AG04450 (cell line): Measurements from ENCODE around the gene RABGEF1. TPM values are rescaled to one million over a fixed set of nuclear protein-coding genes. Genes with fewer than 3 reads are reported as not detected.
"Not testable (repeated sequence)": the region's sequence is repeated elsewhere in the genome, so short reads cannot be mapped to it uniquely, and the experiment has no call there.

Source experiments
- CTCF ChIA-PET: fragments of 300-600, 350-600 bp; formaldehyde crosslinking; extraction: SDS; loops from one replicate; lab custom pipeline; 2022; ENCODE audit warnings: antibody characterized with exemption, inconsistent platforms; lab: Charles Lee
- POLR2A ChIA-PET: fragments of 350-600 bp; formaldehyde crosslinking; extraction: SDS; loops from one replicate; lab custom pipeline; 2021; ENCODE audit warnings: antibody characterized with exemption, inconsistent platforms; lab: Yijun Ruan, JAX
- DNase-seq: peaks from one replicate; pipeline ENCODE4 v3.0.0-alpha.2; 2011; ENCODE audit warnings: low read depth, low spot score
- H3K27ac ChIP-seq: one replicate; pipeline ENCODE4 v1.5.1; 2012; ENCODE audit warnings: low read depth, low read length, control low read depth
- H3K27me3 ChIP-seq: one replicate; pipeline ENCODE4 v1.6.0; 2012; ENCODE audit warnings: low read length; ENCODE audit not compliant: control insufficient read depth, insufficient read depth
- H3K4me3 ChIP-seq: 2 replicates; pipeline ENCODE4 v1.5.1; 2011; ENCODE audit warnings: mild to moderate bottlenecking, low read depth, low read length, control low read depth
- H3K9me3 ChIP-seq: 2 replicates; pipeline ENCODE4 v1.5.1; 2012; ENCODE audit warnings: low read length; ENCODE audit not compliant: control insufficient read depth, insufficient read depth
- CTCF ChIP-seq: IDR thresholded peaks from 2 replicates; pipeline ENCODE4 v1.5.1; 2011; ENCODE audit warnings: low read depth, low read length, control low read depth, inconsistent platforms
- polyA plus RNA-seq: library from polyadenylated mRNA; depleted of rRNA; stranded (reverse); fragments of >200 nt; gene quantifications from 2 replicates; pipeline ENCODE4 v1.2.3, GENCODE V29; 2011

RABGEF1 gene
- polyA plus RNA-seq, 1 experiment: 27.1 TPM

- ChIA-PET POLR2A (no interaction called here), CTCF (no interaction called here)
- no peaks in the 10 kb centered on the region for H3K9me3 ChIP-seq
- DNase-seq: no peak
- H3K27me3 ChIP-seq: no peaks in the 10 kb centered on the region
- no peak overlapping the region for H3K4me3 ChIP-seq
- TF ChIP-seq CTCF: no peak
- H3K27ac ChIP-seq: no peak overlapping the region
Measured at GRCh38 chr7:66697449-66698438, 42.8 kb upstream of the RABGEF1 start.

GRCh38 chr7:66698652-66699205, 41.8 kb upstream of the RABGEF1 start:
- Histone ChIP-seq H3K27me3 (no peaks in the 10 kb centered on the region), H3K9me3 (no peaks in the 10 kb centered on the region), H3K4me3 (no peak overlapping the region), H3K27ac (no peak overlapping the region)
- no peak for DNase-seq
- POLR2A ChIA-PET: no interaction called here
- TF ChIP-seq CTCF: no peak
- CTCF ChIA-PET: no interaction called here

- CTCF ChIA-PET: no interaction called here
- no peak for DNase-seq
- Histone ChIP-seq H3K27ac (no peak overlapping the region), H3K4me3 (no peak overlapping the region), H3K9me3 (no peaks in the 10 kb centered on the region), H3K27me3 (no peaks in the 10 kb centered on the region)
- no peak for TF ChIP-seq CTCF
- POLR2A ChIA-PET: no interaction called here
Measured at GRCh38 chr7:66699998-66700397, 40.5 kb upstream of the RABGEF1 start.

- no peak for DNase-seq
- no peak for TF ChIP-seq CTCF
- Histone ChIP-seq H3K27ac (no peak overlapping the region), H3K4me3 (no peak overlapping the region), H3K9me3 (no peaks in the 10 kb centered on the region), H3K27me3 (no peaks in the 10 kb centered on the region)
- ChIA-PET POLR2A (no interaction called here), CTCF (no interaction called here)
Measured at GRCh38 chr7:66700633-66701131, 39.9 kb upstream of the RABGEF1 start.

- no peak for DNase-seq
- CTCF ChIA-PET: no interaction called here
Measured at GRCh38 chr7:66707825-66708224, 32.7 kb upstream of the RABGEF1 start.

GRCh38 chr7:66710752-66711151, 29.8 kb upstream of the RABGEF1 start:
- POLR2A ChIA-PET, DNase-seq, H3K27me3 ChIP-seq, H3K27ac ChIP-seq, H3K4me3 ChIP-seq, H3K9me3 ChIP-seq: not testable (repeated sequence)
- CTCF ChIA-PET: interaction anchor here (0.6 kb wide), 1 partner anchor 28 kb away, joined by 7 read pairs; no protein-coding TSS in a partner anchor

More at GRCh38 chr7:66707825-66708224, 32.7 kb upstream of the RABGEF1 start:
- POLR2A ChIA-PET: no interaction called here
- Histone ChIP-seq H3K27ac (no peak overlapping the region), H3K9me3 (no peaks in the 10 kb centered on the region), H3K27me3 (no peaks in the 10 kb centered on the region), H3K4me3 (no peak overlapping the region)
- TF ChIP-seq CTCF: no peak
